GM12878 (cell line): ENCODE data around the gene KIAA1328. TPM values are rescaled to one million over a fixed set of nuclear protein-coding genes. Genes with fewer than 3 reads are reported as not detected.

Source experiments
- ATAC-seq: fragments of 200-7000 bp; cut with Tn5 transposase; 3 replicates; pipeline ENCODE4 v1.9.1; 2020; ENCODE audit warnings: mild to moderate bottlenecking, moderate library complexity
- BruUV-seq: library from RNA; stranded (reverse); fragments of 400-500 nt; replicated peaks from 2 replicates; lab custom pipeline; 2021; lab: Mats Ljungman, UMichigan
- CTCF ChIA-PET: fragments of 300-600 bp; sonication (Branson Sonifier 250); formaldehyde crosslinking; extraction: SDS; loops from one replicate; lab custom pipeline; 2021; ENCODE audit warnings: inconsistent platforms; lab: Yijun Ruan, JAX
- POLR2A ChIA-PET: fragments of 350-600 bp; formaldehyde crosslinking; extraction: SDS; loops from one replicate; lab custom pipeline; 2021; ENCODE audit warnings: inconsistent platforms; lab: Charles Lee
- RAD21 ChIA-PET: fragments of 300-600 bp; sonication (Branson Sonifier 250); formaldehyde crosslinking; loops from one replicate; lab custom pipeline; 2023; ENCODE audit warnings: antibody characterized with exemption; ENCODE audit not compliant: unreplicated experiment; lab: Charles Lee
- SMC1A ChIA-PET: fragments of 300-600 bp; sonication (Branson Sonifier 250); formaldehyde crosslinking; loops from one replicate; lab custom pipeline; 2023; ENCODE audit not compliant: unreplicated experiment, uncharacterized antibody; lab: Charles Lee
- DNase-seq: peaks from one replicate; pipeline ENCODE4 v3.0.0-alpha.2; 2011; ENCODE audit warnings: low read depth, low spot score
- FAIRE-seq: peaks from 3 replicates; lab custom pipeline; 2011; peaks lifted over from hg19 to GRCh38; lab: Jason Lieb, UNC
- H2AFZ ChIP-seq: 2 replicates; pipeline ENCODE4 v1.6.0; 2011; ENCODE audit warnings: low read depth, low read length, control low read depth; ENCODE audit not compliant: control insufficient read depth
- H3K27ac ChIP-seq: 2 replicates; pipeline ENCODE4 v1.5.1; 2011; ENCODE audit warnings: control low read depth; ENCODE audit not compliant: control insufficient read depth, insufficient read depth
- H3K27me3 ChIP-seq, 2 experiments: replicated peaks in 1 of 2; 2 replicates each; pipeline versions ENCODE4 v1.6.0 to v1.6.1; 2011; ENCODE audit warnings: low read length in 1 of 2; ENCODE audit not compliant: control insufficient read depth in 2 of 2, insufficient read depth in 2 of 2
- H3K36me3 ChIP-seq, 2 experiments: 2 replicates each; pipeline ENCODE4 v1.5.1; 2011; ENCODE audit warnings: low read length in 1 of 2; ENCODE audit not compliant: control insufficient read depth in 2 of 2, insufficient read depth in 2 of 2
- H3K4me1 ChIP-seq: 2 replicates; pipeline ENCODE4 v1.6.1; 2011; ENCODE audit warnings: mild to moderate bottlenecking, low read length, moderate library complexity, mixed read lengths; ENCODE audit not compliant: control insufficient read depth, insufficient read depth
- H3K4me2 ChIP-seq: 2 replicates; pipeline ENCODE4 v1.6.0; 2011; ENCODE audit warnings: control low read depth; ENCODE audit not compliant: control insufficient read depth, insufficient read depth
- H3K4me3 ChIP-seq: fragments of 200-600 bp; sonication (generic); 2 replicates; pipeline ENCODE4 v1.5.1; 2016
- H3K79me2 ChIP-seq: 2 replicates; pipeline ENCODE4 v1.6.0; 2011; ENCODE audit warnings: low read length; ENCODE audit not compliant: control insufficient read depth, insufficient read depth
- H3K9ac ChIP-seq: 2 replicates; pipeline ENCODE4 v1.8.0; 2011; ENCODE audit warnings: low read length, control low read depth, mixed read lengths; ENCODE audit not compliant: control insufficient read depth, insufficient read depth
- H3K9me3 ChIP-seq: replicated peaks from 3 replicates; pipeline ENCODE4 v1.5.1; 2011; ENCODE audit warnings: mild to moderate bottlenecking, low read length; ENCODE audit not compliant: control insufficient read depth, insufficient read depth
- H4K20me1 ChIP-seq: 2 replicates; pipeline ENCODE4 v1.6.0; 2011; ENCODE audit not compliant: control insufficient read depth, insufficient read depth
- CBX3 ChIP-seq: fragments of 200-600 bp; sonication (generic); IDR thresholded peaks from 2 replicates; pipeline ENCODE4 v1.6.1; 2016; ENCODE audit warnings: low read depth, borderline replicate concordance
- CBX5 ChIP-seq: sonication (generic); IDR thresholded peaks from 2 replicates; pipeline ENCODE4 v1.6.1; 2016; ENCODE audit warnings: low read depth, moderate library complexity, mild to moderate bottlenecking, inconsistent platforms
- CHD4 ChIP-seq: fragments of 200-600 bp; sonication (generic); IDR thresholded peaks from 2 replicates; pipeline ENCODE4 v1.6.1; 2016; ENCODE audit warnings: mild to moderate bottlenecking
- EZH2 ChIP-seq: IDR thresholded peaks from 2 replicates; pipeline ENCODE4 v1.6.1; 2012; ENCODE audit warnings: low read depth, mild to moderate bottlenecking, control low read depth, inconsistent platforms, low read length, borderline replicate concordance; ENCODE audit not compliant: control insufficient read depth
- FOS ChIP-seq: IDR thresholded peaks from 3 replicates; pipeline ENCODE4 v1.6.1; 2011; ENCODE audit warnings: borderline replicate concordance; ENCODE audit not compliant: insufficient read length; ENCODE audit errors: extremely low read depth
- IRF4 ChIP-seq: IDR thresholded peaks from 2 replicates; pipeline ENCODE4 v1.6.1; 2011; ENCODE audit warnings: low read depth, low read length
- JUNB ChIP-seq: IDR thresholded peaks from 2 replicates; pipeline ENCODE4 v1.6.1; 2016; ENCODE audit warnings: antibody characterized with exemption, mild to moderate bottlenecking
- JUND ChIP-seq: IDR thresholded peaks from 2 replicates; pipeline ENCODE4 v1.6.1; 2012; ENCODE audit warnings: low read depth, mild to moderate bottlenecking, low read length, improper control_type of control experiment, moderate library complexity
- MYB ChIP-seq: fragments of 150-350 bp; IDR thresholded peaks from 2 replicates; pipeline ENCODE4 v1.6.1; 2014; ENCODE audit warnings: mild to moderate bottlenecking, low read depth, low read length, borderline replicate concordance
- NR2C2 ChIP-seq: IDR thresholded peaks from 2 replicates; pipeline ENCODE4 v1.6.1; 2011; ENCODE audit warnings: borderline replicate concordance, low read depth; ENCODE audit not compliant: control insufficient read depth, insufficient read length
- NR2F1 ChIP-seq: fragments of 450-650 bp; conservative IDR thresholded peaks from 2 replicates; pipeline ENCODE4 v1.6.1; 2017; ENCODE audit warnings: mild to moderate bottlenecking
- RAD51 ChIP-seq: fragments of 450-650 bp; IDR thresholded peaks from 2 replicates; pipeline ENCODE4 v1.6.1; 2016; ENCODE audit warnings: moderate library complexity, mild to moderate bottlenecking, inconsistent platforms
- SRF ChIP-seq, 2 experiments: IDR thresholded peaks; 2 replicates each; pipeline ENCODE4 v1.6.1; 2011; ENCODE audit warnings: low read depth in 2 of 2, low read length in 2 of 2, mild to moderate bottlenecking in 1 of 2, moderate library complexity in 1 of 2
- SUZ12 ChIP-seq: fragments of 200-600 bp; sonication (generic); IDR thresholded peaks from one replicate; pipeline ENCODE4 v1.6.1; 2018; ENCODE audit warnings: antibody characterized with exemption, mild to moderate bottlenecking; ENCODE audit not compliant: unreplicated experiment
- TCF3 ChIP-seq: IDR thresholded peaks from 2 replicates; pipeline ENCODE4 v1.6.1; 2012; ENCODE audit warnings: low read depth, mild to moderate bottlenecking, low read length, borderline replicate concordance; ENCODE audit not compliant: insufficient read depth
- ZNF384 ChIP-seq: IDR thresholded peaks from 2 replicates; pipeline ENCODE4 v1.6.1; 2012; ENCODE audit warnings: low read depth, mild to moderate bottlenecking, low read length, improper control_type of control experiment, borderline replicate concordance
- WGBS: methylation state at CpG from one replicate; pipeline ENCODE4 v1.1.6; 2016; ENCODE audit warnings: low lambda C conversion rate; ENCODE audit not compliant: insufficient replicate concordance, insufficient coverage; ENCODE audit errors: missing lambda C conversion rate; 5-methylcytosine and 5-hydroxymethylcytosine counted together
- in situ Hi-C: fragments of 300-500 bp; cut with MboI; formaldehyde crosslinking; loops from 9 replicates; pipeline ENCODE4 v1.14.3; 2018; ENCODE audit warnings: mixed read lengths
- intact Hi-C: fragments of 100-400 bp; cut with micrococcal nuclease; formaldehyde crosslinking; loops from one replicate; pipeline ENCODE4 v1.14.2; 2022; ENCODE audit not compliant: unreplicated experiment
- polyA plus RNA-seq, 11 experiments: library from polyadenylated mRNA; depleted of rRNA in 4 of 11; unstranded in 6 of 11; stranded (reverse) in 5 of 11; fragments of >200 nt; fragmentation: Nextera tagmentation in 4 of 11; fragmentation: Illumina TruSeq in 1 of 11; extraction: Ambion mirVana in 4 of 11; extraction: Trizol in 1 of 11; gene quantifications; 1 replicate in 1 of 11; 2 replicates in 10 of 11; pipeline versions ENCODE4 v1.2.1 to v1.2.3, GENCODE V29; 2011 to 2016; ENCODE audit warnings: inconsistent platforms in 2 of 11, missing spikeins in 2 of 11, low read depth in 1 of 11
- total RNA-seq, 4 experiments: library from RNA; depleted of rRNA in 3 of 4; stranded (reverse); fragments of >200 nt in 3 of 4; fragmentation: Illumina TruSeq in 1 of 4; extraction: Trizol in 1 of 4; gene quantifications; 2 replicates each; pipeline versions ENCODE4 v1.2.1 to v1.2.3, GENCODE V29; 2013 to 2021
- TF ChIP-seq, protein P1 (sequence below): fragments of 450-650 bp; IDR thresholded peaks from 2 replicates; pipeline ENCODE4 v1.6.1; 2014; ENCODE audit warnings: mild to moderate bottlenecking
- TF ChIP-seq, protein P2 (sequence below): fragments of 450-650 bp; IDR thresholded peaks from 2 replicates; pipeline ENCODE4 v1.6.1; 2018; ENCODE audit warnings: mild to moderate bottlenecking, low read depth, moderate library complexity; ENCODE audit not compliant: partially characterized antibody
- TF ChIP-seq, protein P3 (sequence below): IDR thresholded peaks from 2 replicates; pipeline ENCODE4 v1.6.1; 2011; ENCODE audit warnings: borderline replicate concordance, low read depth, mild to moderate bottlenecking, moderate library complexity, low read length; ENCODE audit not compliant: insufficient read depth, poor library complexity, severe bottlenecking

Gene KIAA1328
- total and polyA plus RNA-seq, 10 of the 15 experiments (the other 5 are each of a cell fraction or from before 2014, with no cell fraction given): 3.1 to 7.1 (median 4.6) TPM

DNA sequence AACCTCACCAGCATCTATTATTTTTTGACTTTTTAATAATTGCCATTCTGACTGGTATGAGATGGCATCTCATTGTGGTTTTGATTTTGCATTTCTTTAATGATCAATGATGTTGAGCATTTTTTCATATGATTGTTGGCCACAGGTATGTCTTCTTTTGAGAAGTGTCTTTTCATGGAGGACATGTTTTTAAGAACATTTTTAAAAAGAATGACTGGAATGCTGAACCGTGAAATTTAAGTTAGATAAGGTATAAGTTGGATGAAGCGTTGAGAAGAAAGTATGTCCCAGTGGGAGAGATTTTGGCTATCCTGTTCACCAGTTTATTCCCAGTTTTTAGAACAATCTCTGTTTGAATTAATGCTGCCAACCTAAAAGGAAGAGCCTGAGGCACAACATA lies 370.8 kb downstream of the KIAA1328 start:
- ChIA-PET POLR2A (no interaction called here), CTCF (no interaction called here)
- BruUV-seq: no TSS peak

DNA sequence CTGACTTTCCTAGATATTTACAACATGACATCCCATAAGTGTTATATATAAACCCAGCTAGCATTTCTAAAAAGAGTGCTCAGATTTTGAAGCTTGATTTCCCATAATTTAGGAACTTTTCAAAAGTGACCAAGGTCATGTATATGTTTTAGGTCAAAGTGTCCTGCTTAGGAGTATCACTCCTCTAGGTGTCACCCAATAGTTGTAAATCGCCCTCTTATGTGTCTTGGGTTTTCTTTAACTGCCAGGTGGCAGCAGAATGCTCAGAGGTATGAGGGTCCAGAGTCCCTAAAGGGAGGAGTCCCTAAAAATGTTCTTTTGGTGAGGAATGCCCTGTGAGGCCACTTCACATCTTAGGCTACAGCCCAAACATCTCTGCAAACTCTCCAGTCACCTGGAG lies 378.4 kb downstream of the KIAA1328 start:
- ATAC-seq: no peak
- intact Hi-C loops (no loop called here), in situ Hi-C loops (no loop called here)
- FAIRE-seq: no peak
- Histone ChIP-seq H3K9ac (no peak overlapping the region), H3K79me2 (no peaks in the 10 kb centered on the region), H3K9me3 (no peaks in the 10 kb centered on the region; the same call in 2 of the 3 replicates), H2AFZ (no peak overlapping the region), H3K4me3 (no peak overlapping the region), H3K36me3 (no peaks in the 10 kb centered on the region), H3K27ac (no peak overlapping the region), H4K20me1 (no peaks in the 10 kb centered on the region), H3K4me2 (no peak overlapping the region), H3K27me3 (no peaks in the 10 kb centered on the region), H3K4me1 (no peaks in the 10 kb centered on the region)
- CTCF ChIA-PET: no interaction called here
- POLR2A ChIA-PET: no interaction called here
- RAD21 ChIA-PET: no interaction called here
- no TSS peak for BruUV-seq
- WGBS: 0% methylated on average over 1 of the region's 1 CpG
- SMC1A ChIA-PET: no interaction called here
- no peak for DNase-seq
- TF ChIP-seq CHD4: no peak
- TF ChIP-seq JUND: no peak
- TF ChIP-seq, protein P1, sequence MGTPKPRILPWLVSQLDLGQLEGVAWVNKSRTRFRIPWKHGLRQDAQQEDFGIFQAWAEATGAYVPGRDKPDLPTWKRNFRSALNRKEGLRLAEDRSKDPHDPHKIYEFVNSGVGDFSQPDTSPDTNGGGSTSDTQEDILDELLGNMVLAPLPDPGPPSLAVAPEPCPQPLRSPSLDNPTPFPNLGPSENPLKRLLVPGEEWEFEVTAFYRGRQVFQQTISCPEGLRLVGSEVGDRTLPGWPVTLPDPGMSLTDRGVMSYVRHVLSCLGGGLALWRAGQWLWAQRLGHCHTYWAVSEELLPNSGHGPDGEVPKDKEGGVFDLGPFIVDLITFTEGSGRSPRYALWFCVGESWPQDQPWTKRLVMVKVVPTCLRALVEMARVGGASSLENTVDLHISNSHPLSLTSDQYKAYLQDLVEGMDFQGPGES: no peak
- TF ChIP-seq FOS: no peak
- TF ChIP-seq NR2F1: no peak
- TF ChIP-seq IRF4: no peak
- TF ChIP-seq EZH2: no peak
- TF ChIP-seq, protein P2, sequence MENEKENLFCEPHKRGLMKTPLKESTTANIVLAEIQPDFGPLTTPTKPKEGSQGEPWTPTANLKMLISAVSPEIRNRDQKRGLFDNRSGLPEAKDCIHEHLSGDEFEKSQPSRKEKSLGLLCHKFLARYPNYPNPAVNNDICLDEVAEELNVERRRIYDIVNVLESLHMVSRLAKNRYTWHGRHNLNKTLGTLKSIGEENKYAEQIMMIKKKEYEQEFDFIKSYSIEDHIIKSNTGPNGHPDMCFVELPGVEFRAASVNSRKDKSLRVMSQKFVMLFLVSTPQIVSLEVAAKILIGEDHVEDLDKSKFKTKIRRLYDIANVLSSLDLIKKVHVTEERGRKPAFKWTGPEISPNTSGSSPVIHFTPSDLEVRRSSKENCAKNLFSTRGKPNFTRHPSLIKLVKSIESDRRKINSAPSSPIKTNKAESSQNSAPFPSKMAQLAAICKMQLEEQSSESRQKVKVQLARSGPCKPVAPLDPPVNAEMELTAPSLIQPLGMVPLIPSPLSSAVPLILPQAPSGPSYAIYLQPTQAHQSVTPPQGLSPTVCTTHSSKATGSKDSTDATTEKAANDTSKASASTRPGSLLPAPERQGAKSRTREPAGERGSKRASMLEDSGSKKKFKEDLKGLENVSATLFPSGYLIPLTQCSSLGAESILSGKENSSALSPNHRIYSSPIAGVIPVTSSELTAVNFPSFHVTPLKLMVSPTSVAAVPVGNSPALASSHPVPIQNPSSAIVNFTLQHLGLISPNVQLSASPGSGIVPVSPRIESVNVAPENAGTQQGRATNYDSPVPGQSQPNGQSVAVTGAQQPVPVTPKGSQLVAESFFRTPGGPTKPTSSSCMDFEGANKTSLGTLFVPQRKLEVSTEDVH: no peak

More for the DNA sequence above, 370.8 kb downstream of the KIAA1328 start:
- Histone ChIP-seq H3K9me3 (no peaks in the 10 kb centered on the region; the same call in 2 of the 3 replicates), H3K4me1 (no peaks in the 10 kb centered on the region), H3K36me3 (no peaks in the 10 kb centered on the region), H3K4me3 (no peak overlapping the region), H3K4me2 (no peak overlapping the region), H3K79me2 (no peaks in the 10 kb centered on the region), H3K27ac (no peak overlapping the region), H2AFZ (no peak overlapping the region), H3K9ac (no peak overlapping the region), H4K20me1 (no peaks in the 10 kb centered on the region), H3K27me3 (no peaks in the 10 kb centered on the region)
- no peak for ATAC-seq
- intact Hi-C loops (no loop called here), in situ Hi-C loops (no loop called here)
- TF ChIP-seq JUNB (no peak), SRF (IDR thresholded peaks at IDR 0.05; ENCODE audit: low read depth in 2 of 2, low read length in 2 of 2) (no peak), CBX3 (no peak), CBX5 (no peak), ZNF384 (no peak), RAD51 (no peak), NR2C2 (no peak), TCF3 (no peak), MYB (no peak), SUZ12 (no peak)
- TF ChIP-seq, protein P3, sequence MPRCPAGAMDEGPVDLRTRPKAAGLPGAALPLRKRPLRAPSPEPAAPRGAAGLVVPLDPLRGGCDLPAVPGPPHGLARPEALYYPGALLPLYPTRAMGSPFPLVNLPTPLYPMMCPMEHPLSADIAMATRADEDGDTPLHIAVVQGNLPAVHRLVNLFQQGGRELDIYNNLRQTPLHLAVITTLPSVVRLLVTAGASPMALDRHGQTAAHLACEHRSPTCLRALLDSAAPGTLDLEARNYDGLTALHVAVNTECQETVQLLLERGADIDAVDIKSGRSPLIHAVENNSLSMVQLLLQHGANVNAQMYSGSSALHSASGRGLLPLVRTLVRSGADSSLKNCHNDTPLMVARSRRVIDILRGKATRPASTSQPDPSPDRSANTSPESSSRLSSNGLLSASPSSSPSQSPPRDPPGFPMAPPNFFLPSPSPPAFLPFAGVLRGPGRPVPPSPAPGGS: no peak
- no peak for DNase-seq
- whole genome bisulfite sequencing: 29% methylated on average over 2 of the region's 2 CpGs
- ChIA-PET RAD21 (no interaction called here), SMC1A (no interaction called here)
- no peak for FAIRE-seq
